SH-SY5Y (cell line): ENCODE data around the gene KLC1.

Source experiments
- GATA2 ChIP-seq: IDR thresholded peaks from 2 replicates; pipeline ENCODE4 v1.6.1; 2011; ENCODE audit warnings: mild to moderate bottlenecking, low read depth, low read length
- GATA3 ChIP-seq: IDR thresholded peaks from 2 replicates; pipeline ENCODE4 v1.6.1; 2011; ENCODE audit warnings: low read depth, mild to moderate bottlenecking, low read length, moderate library complexity

- TF ChIP-seq GATA2 (no peak), GATA3 (no peak)
Measured at GRCh38 chr14:103679351-103679750, 50.3 kb downstream of the KLC1 start.
